H7 (cell line): ENCODE data around the gene DCLK1. TPM values are rescaled to one million over a fixed set of nuclear protein-coding genes. Genes with fewer than 3 reads are reported as not detected.

ENCODE experiments used
- DNase-seq: peaks from one replicate; pipeline ENCODE4 v3.0.0; 2012
- H3K27me3 ChIP-seq: 2 replicates; pipeline ENCODE4 v1.6.0; 2011; ENCODE audit warnings: mild to moderate bottlenecking, low read length; ENCODE audit not compliant: control insufficient read depth, insufficient read depth
- H3K36me3 ChIP-seq: replicated peaks from 2 replicates; pipeline ENCODE4 v1.5.1; 2011; ENCODE audit warnings: low read length; ENCODE audit not compliant: control insufficient read depth, insufficient read depth
- H3K4me3 ChIP-seq: 2 replicates; pipeline ENCODE4 v1.5.1; 2011; ENCODE audit warnings: low read depth, mild to moderate bottlenecking, control low read depth, low read length, moderate library complexity; ENCODE audit not compliant: insufficient read depth
- total RNA-seq: library from RNA; depleted of rRNA; stranded (reverse); fragments of >200 nt; shearing (Covaris generic); gene quantifications from 2 replicates; pipeline ENCODE4 v1.2.3, GENCODE V29; 2014

DCLK1 gene
- total RNA-seq, 1 experiment from 2014 or later, result 10.4 TPM

GRCh38 chr13:36059321-36059720 is 71.9 kb downstream of the DCLK1 start:
- H3K4me3 ChIP-seq, result no peak overlapping the region
- no peak for DNase-seq
- no peaks in the 10 kb centered on the region for H3K27me3 ChIP-seq
- H3K36me3 ChIP-seq, result no peaks in the 10 kb centered on the region

GRCh38 chr13:36058116-36058515 is 73.1 kb downstream of the DCLK1 start:
- Histone ChIP-seq H3K36me3 (no peaks in the 10 kb centered on the region), H3K4me3 (no peak overlapping the region), H3K27me3 (no peaks in the 10 kb centered on the region)
- DNase-seq, result no peak

- no peaks in the 10 kb centered on the region for H3K27me3 ChIP-seq
- no peaks in the 10 kb centered on the region for H3K36me3 ChIP-seq
- H3K4me3 ChIP-seq, result no peak overlapping the region
- DNase-seq, result no peak
Measured at GRCh38 chr13:36057547-36057946, 73.6 kb downstream of the DCLK1 start.

GRCh38 chr13:36057041-36057440 is 74.1 kb downstream of the DCLK1 start:
- Histone ChIP-seq H3K36me3 (no peaks in the 10 kb centered on the region), H3K27me3 (no peaks in the 10 kb centered on the region), H3K4me3 (no peak overlapping the region)
- DNase-seq, result no peak

- Histone ChIP-seq H3K36me3 (no peaks in the 10 kb centered on the region), H3K27me3 (no peaks in the 10 kb centered on the region), H3K4me3 (no peak overlapping the region)
- no peak for DNase-seq
Measured at GRCh38 chr13:36055366-36055765, 75.8 kb downstream of the DCLK1 start.

GRCh38 chr13:36054041-36054440 is 77.1 kb downstream of the DCLK1 start:
- H3K36me3 ChIP-seq, result no peaks in the 10 kb centered on the region
- H3K27me3 ChIP-seq, result no peaks in the 10 kb centered on the region
- no peak for DNase-seq
- no peak overlapping the region for H3K4me3 ChIP-seq

- Histone ChIP-seq H3K36me3 (no peaks in the 10 kb centered on the region), H3K4me3 (no peak overlapping the region), H3K27me3 (no peaks in the 10 kb centered on the region)
- DNase-seq, result no peak
Measured at GRCh38 chr13:36051082-36051481, 80.1 kb downstream of the DCLK1 start.

GRCh38 chr13:36046672-36047071 is 84.5 kb downstream of the DCLK1 start:
- Histone ChIP-seq H3K27me3 (no peaks in the 10 kb centered on the region), H3K36me3 (no peaks in the 10 kb centered on the region), H3K4me3 (no peak overlapping the region)
- DNase-seq, result no peak

- H3K36me3 ChIP-seq, result no peaks in the 10 kb centered on the region
- DNase-seq, result no peak
- no peak overlapping the region for H3K4me3 ChIP-seq
- H3K27me3 ChIP-seq, result no peaks in the 10 kb centered on the region
Measured at GRCh38 chr13:36038785-36039555, 92.2 kb downstream of the DCLK1 start.

GRCh38 chr13:36033035-36033434 is 98.1 kb downstream of the DCLK1 start:
- Histone ChIP-seq H3K4me3 (no peak overlapping the region), H3K36me3 (no peaks in the 10 kb centered on the region), H3K27me3 (no peaks in the 10 kb centered on the region)
- DNase-seq, result no peak

- no peak for DNase-seq
- no peaks in the 10 kb centered on the region for H3K27me3 ChIP-seq
Measured at GRCh38 chr13:36031490-36031889, 99.7 kb downstream of the DCLK1 start.

GRCh38 chr13:36030670-36031331 is 100.4 kb downstream of the DCLK1 start:
- Histone ChIP-seq H3K27me3 (no peaks in the 10 kb centered on the region), H3K36me3 (no peaks in the 10 kb centered on the region), H3K4me3 (no peak overlapping the region)
- DNase-seq, result no peak

More at GRCh38 chr13:36031490-36031889, 99.7 kb downstream of the DCLK1 start:
- Histone ChIP-seq H3K4me3 (no peak overlapping the region), H3K36me3 (no peaks in the 10 kb centered on the region)

GRCh38 chr13:36029166-36029565 is 102.0 kb downstream of the DCLK1 start:
- no peaks in the 10 kb centered on the region for H3K27me3 ChIP-seq
- no peak for DNase-seq
- no peaks in the 10 kb centered on the region for H3K36me3 ChIP-seq
- H3K4me3 ChIP-seq, result no peak overlapping the region

- no peak for DNase-seq
- Histone ChIP-seq H3K27me3 (no peaks in the 10 kb centered on the region), H3K4me3 (no peak overlapping the region), H3K36me3 (no peaks in the 10 kb centered on the region)
Measured at GRCh38 chr13:36028359-36029025, 102.7 kb downstream of the DCLK1 start.

- DNase-seq, result no peak
- H3K4me3 ChIP-seq, result no peak overlapping the region
- H3K27me3 ChIP-seq, result no peaks in the 10 kb centered on the region
- H3K36me3 ChIP-seq, result no peaks in the 10 kb centered on the region
Measured at GRCh38 chr13:36026531-36026930, 104.7 kb downstream of the DCLK1 start.
